Thyroid gland (tissue), 4 donors: ENCODE data around the gene OOSP3. TPM values are rescaled to one million over a fixed set of nuclear protein-coding genes. Genes with fewer than 3 reads are reported as not detected.

Experiments used
- DNase-seq, 2 donors: peaks; one replicate each; pipeline ENCODE4 v3.0.0-alpha.2; 2019
- H3K27ac ChIP-seq, 3 donors: fragments of 200-600 bp; sonication (generic); 1 replicate in 2 of 3; 2 replicates in 1 of 3; pipeline ENCODE4 v1.5.1; 2016 to 2019; ENCODE audit warnings: mild to moderate bottlenecking in 1 of 3, moderate library complexity in 1 of 3
- H3K27me3 ChIP-seq: fragments of 200-600 bp; sonication (generic); one replicate; pipeline ENCODE4 v1.5.1; 2019
- H3K36me3 ChIP-seq, 2 donors: fragments of 200-600 bp; sonication (generic); one replicate each; pipeline ENCODE4 v1.5.1; 2016 to 2019
- H3K4me1 ChIP-seq, 2 donors: fragments of 200-600 bp; sonication (generic); one replicate each; pipeline ENCODE4 v1.5.1; 2017 to 2019
- H3K4me3 ChIP-seq, 3 donors: fragments of 200-600 bp; sonication (generic); replicated peaks in 1 of 3; 1 replicate in 2 of 3; 2 replicates in 1 of 3; pipeline ENCODE4 v1.5.1; 2016; ENCODE audit warnings: mild to moderate bottlenecking in 1 of 3
- H3K9me3 ChIP-seq: fragments of 200-600 bp; sonication (generic); one replicate; pipeline ENCODE4 v1.5.1; 2017
- CTCF ChIP-seq, 6 experiments: fragments of 200-600 bp in 3 of 6; fragments of 450-650 bp in 3 of 6; sonication (generic) in 3 of 6; IDR thresholded peaks; one replicate each; pipeline ENCODE4 v1.5.1; 2016 to 2019; ENCODE audit warnings: antibody characterized with exemption in 6 of 6, mild to moderate bottlenecking in 2 of 6, inconsistent platforms in 1 of 6, moderate library complexity in 1 of 6
- POLR2A ChIP-seq, 2 donors: fragments of 450-650 bp; IDR thresholded peaks; one replicate each; pipeline ENCODE4 v1.6.1; 2017; ENCODE audit warnings: antibody characterized with exemption in 2 of 2, mild to moderate bottlenecking in 2 of 2, moderate library complexity in 1 of 2
- WGBS, 2 donors: methylation state at CpG; one replicate each; pipeline ENCODE4 v1.1.5; 2017; 5-methylcytosine and 5-hydroxymethylcytosine counted together
- intact Hi-C: fragments of 100-400 bp; cut with DNase I; formaldehyde crosslinking; loops from one replicate; pipeline ENCODE4 v1.15.1; 2023
- total RNA-seq, 4 donors: library from RNA; depleted of rRNA; stranded (reverse); fragments of >200 nt; gene quantifications; one replicate each; pipeline ENCODE4 v1.2.3, GENCODE V29; 2016

Gene OOSP3
- total RNA-seq, 4 donors from 2014 or later = not detected

- no peaks in the 10 kb centered on the region for H3K36me3 ChIP-seq
- no peak overlapping the region for H3K4me3 ChIP-seq
- intact Hi-C loops = no loop called here
- no peak overlapping the region for H3K27ac ChIP-seq
- no peaks in the 10 kb centered on the region for H3K4me1 ChIP-seq
- DNase-seq = no peak
- 55 to 72% methylated on average over 2 of the region's 2 CpGs for WGBS, 2 donors
- TF ChIP-seq POLR2A (IDR thresholded peaks at IDR 0.05) (no peak), CTCF (IDR thresholded peaks at IDR 0.05) (no peak)
- H3K27me3 ChIP-seq = no peaks in the 10 kb centered on the region
- H3K9me3 ChIP-seq = no peaks in the 10 kb centered on the region
Measured at GRCh38 chr11:59854871-59855270, 23.7 kb upstream of the OOSP3 start.

- no peaks in the 10 kb centered on the region for H3K4me1 ChIP-seq
- DNase-seq = no peak
- no peaks in the 10 kb centered on the region for H3K27me3 ChIP-seq
- no peak overlapping the region for H3K4me3 ChIP-seq
- no peak overlapping the region for H3K27ac ChIP-seq
- no peaks in the 10 kb centered on the region for H3K9me3 ChIP-seq
- H3K36me3 ChIP-seq = no peaks in the 10 kb centered on the region
- WGBS, 2 donors = 67 to 69% methylated on average over 10 of the region's 10 CpGs
- intact Hi-C loops = no loop called here
- no peak for TF ChIP-seq CTCF (IDR thresholded peaks at IDR 0.05)
- TF ChIP-seq POLR2A (IDR thresholded peaks at IDR 0.05) = no peak
Measured at GRCh38 chr11:59857439-59858434, 20.8 kb upstream of the OOSP3 start.

- Histone ChIP-seq H3K4me3 (no peak overlapping the region), H3K36me3 (no peaks in the 10 kb centered on the region), H3K9me3 (no peaks in the 10 kb centered on the region), H3K4me1 (no peaks in the 10 kb centered on the region), H3K27ac (no peak overlapping the region), H3K27me3 (no peaks in the 10 kb centered on the region)
- TF ChIP-seq POLR2A (IDR thresholded peaks at IDR 0.05) = no peak
- TF ChIP-seq CTCF (IDR thresholded peaks at IDR 0.05) = no peak
- intact Hi-C loops = no loop called here
- no peak for DNase-seq
Measured at GRCh38 chr11:59859673-59860072, 18.9 kb upstream of the OOSP3 start.

- H3K9me3 ChIP-seq = no peaks in the 10 kb centered on the region
- intact Hi-C loops = no loop called here
- 72 to 76% methylated on average over 3 of the region's 3 CpGs for WGBS, 2 donors
- H3K4me1 ChIP-seq = no peaks in the 10 kb centered on the region
- no peak overlapping the region for H3K4me3 ChIP-seq
- no peak for TF ChIP-seq CTCF (IDR thresholded peaks at IDR 0.05)
- TF ChIP-seq POLR2A (IDR thresholded peaks at IDR 0.05) = no peak
- H3K27me3 ChIP-seq = no peaks in the 10 kb centered on the region
- DNase-seq = no peak
- H3K27ac ChIP-seq = no peak overlapping the region
- no peaks in the 10 kb centered on the region for H3K36me3 ChIP-seq
Measured at GRCh38 chr11:59862252-59862651, 16.3 kb upstream of the OOSP3 start.

- TF ChIP-seq CTCF (IDR thresholded peaks at IDR 0.05) = no peak
- TF ChIP-seq POLR2A (IDR thresholded peaks at IDR 0.05) = no peak
- H3K4me1 ChIP-seq = no peaks in the 10 kb centered on the region
- no peak overlapping the region for H3K27ac ChIP-seq
- DNase-seq = no peak
- H3K4me3 ChIP-seq = no peak overlapping the region
- intact Hi-C loops = no loop called here
- H3K27me3 ChIP-seq = no peaks in the 10 kb centered on the region
- H3K9me3 ChIP-seq = no peaks in the 10 kb centered on the region
- WGBS, 2 donors = 73 to 77% methylated on average over 1 of the region's 1 CpG
- H3K36me3 ChIP-seq = no peaks in the 10 kb centered on the region
Measured at GRCh38 chr11:59865031-59865430, 13.6 kb upstream of the OOSP3 start.
